HepG2 (cell line): ENCODE measurements around the gene DEPDC1B. TPM values are rescaled to one million over a fixed set of nuclear protein-coding genes. Genes with fewer than 3 reads are reported as not detected.

Experiments
- CENPX ChIP-seq: sonication (generic); formaldehyde crosslinking; IDR thresholded peaks from 2 replicates; pipeline ENCODE4 v1.9.0; 2021; ENCODE audit warnings: mild to moderate bottlenecking, missing genetic modification reagents, moderate library complexity
- CREB1 ChIP-seq, 2 experiments: fragments of 450-650 bp in 1 of 2; IDR thresholded peaks; 2 replicates each; pipeline ENCODE4 v1.6.1; 2016 to 2017; ENCODE audit warnings: control low read depth in 1 of 2, mild to moderate bottlenecking in 1 of 2, missing compliant biosample characterization in 1 of 2, missing genetic modification characterization in 1 of 2
- FOXA1 ChIP-seq, 2 experiments: fragments of 450-650 bp in 1 of 2; sonication (generic) in 1 of 2; formaldehyde crosslinking in 1 of 2; IDR thresholded peaks; 2 replicates each; pipeline versions ENCODE4 v1.4.0 to v1.6.1; 2016 to 2020; ENCODE audit warnings: missing genetic modification reagents in 1 of 2
- GABPB1 ChIP-seq: IDR thresholded peaks from 2 replicates; pipeline ENCODE4 v1.6.1; 2016; ENCODE audit warnings: mild to moderate bottlenecking, missing genetic modification reagents, moderate library complexity, missing compliant biosample characterization
- GATA4 ChIP-seq: sonication (generic); IDR thresholded peaks from 2 replicates; pipeline ENCODE4 v1.6.1; 2016; ENCODE audit warnings: antibody characterized with exemption, low read depth, borderline replicate concordance
- GLI4 ChIP-seq: sonication (generic); formaldehyde crosslinking; IDR thresholded peaks from 2 replicates; pipeline ENCODE4 v1.5.1; 2020; ENCODE audit warnings: missing genetic modification reagents, mild to moderate bottlenecking, moderate library complexity, borderline replicate concordance
- HOXA3 ChIP-seq: sonication (generic); formaldehyde crosslinking; IDR thresholded peaks from 2 replicates; pipeline ENCODE4 v1.5.0; 2020; ENCODE audit warnings: missing genetic modification reagents
- ISL2 ChIP-seq: sonication (generic); formaldehyde crosslinking; IDR thresholded peaks from 2 replicates; pipeline ENCODE4 v1.5.0; 2020; ENCODE audit warnings: missing genetic modification reagents
- KMT2B ChIP-seq: IDR thresholded peaks from 2 replicates; pipeline ENCODE4 v1.6.1; 2016; ENCODE audit warnings: missing genetic modification reagents, missing compliant biosample characterization
- MEF2D ChIP-seq: sonication (generic); formaldehyde crosslinking; IDR thresholded peaks from 2 replicates; pipeline ENCODE4 v1.5.1; 2020; ENCODE audit warnings: mild to moderate bottlenecking, missing genetic modification reagents
- NR2F6 ChIP-seq, 2 experiments: IDR thresholded peaks; 2 replicates each; pipeline ENCODE4 v1.6.1; 2016; ENCODE audit warnings: antibody characterized with exemption in 1 of 2, mild to moderate bottlenecking in 1 of 2
- PHF21A ChIP-seq: sonication (generic); formaldehyde crosslinking; IDR thresholded peaks from 2 replicates; pipeline ENCODE4 v1.5.0; 2020; ENCODE audit warnings: mild to moderate bottlenecking, missing genetic modification reagents
- SOX13 ChIP-seq, 3 experiments: fragments of 450-650 bp in 1 of 3; sonication (generic) in 1 of 3; formaldehyde crosslinking in 1 of 3; IDR thresholded peaks in 2 of 3; conservative IDR thresholded peaks in 1 of 3; 2 replicates each; pipeline versions ENCODE4 v1.5.0 to v1.6.1; 2016 to 2020; ENCODE audit warnings: antibody characterized with exemption in 1 of 3, mild to moderate bottlenecking in 1 of 3, missing compliant biosample characterization in 1 of 3, missing genetic modification reagents in 1 of 3, moderate library complexity in 1 of 3
- SOX6 ChIP-seq, 2 experiments: fragments of 450-650 bp in 1 of 2; sonication (generic) in 1 of 2; formaldehyde crosslinking in 1 of 2; IDR thresholded peaks; 2 replicates each; pipeline versions ENCODE4 v1.4.0 to v1.6.1; 2017 to 2020; ENCODE audit warnings: antibody characterized with exemption in 1 of 2, mild to moderate bottlenecking in 1 of 2, missing genetic modification reagents in 1 of 2
- SSRP1 ChIP-seq: IDR thresholded peaks from 2 replicates; pipeline ENCODE4 v1.6.1; 2016; ENCODE audit warnings: control low read depth
- ZMYM4 ChIP-seq: sonication (generic); formaldehyde crosslinking; IDR thresholded peaks from 2 replicates; pipeline ENCODE4 v1.8.1; 2023; ENCODE audit warnings: mild to moderate bottlenecking, missing genetic modification reagents
- ZNF12 ChIP-seq: sonication (generic); formaldehyde crosslinking; IDR thresholded peaks from 2 replicates; pipeline ENCODE4 v1.5.0; 2020; ENCODE audit warnings: missing genetic modification reagents
- ZNF292 ChIP-seq: sonication (generic); formaldehyde crosslinking; IDR thresholded peaks from 2 replicates; pipeline ENCODE4 v1.8.1; 2022; ENCODE audit warnings: mild to moderate bottlenecking, low read depth, missing genetic modification reagents, borderline replicate concordance
- ZNF354B ChIP-seq: sonication (generic); formaldehyde crosslinking; IDR thresholded peaks from 2 replicates; pipeline ENCODE4 v1.8.0; 2022; ENCODE audit warnings: mild to moderate bottlenecking, missing genetic modification reagents
- ZNF619 ChIP-seq: sonication (generic); formaldehyde crosslinking; IDR thresholded peaks from 2 replicates; pipeline ENCODE4 v1.4.0; 2020; ENCODE audit warnings: mild to moderate bottlenecking, missing genetic modification reagents
- polyA plus RNA-seq, 8 experiments: library from polyadenylated mRNA; depleted of rRNA in 3 of 8; stranded (reverse) in 7 of 8; unstranded in 1 of 8; fragments of >200 nt; fragmentation: Illumina TruSeq in 4 of 8; extraction: Trizol in 4 of 8; gene quantifications; 2 replicates each; pipeline versions ENCODE4 v1.2.1 to v1.2.3, GENCODE V29; 2011 to 2016; ENCODE audit warnings: low read depth in 4 of 8, missing spikeins in 1 of 8, mixed read lengths in 1 of 8; ENCODE audit not compliant: insufficient read depth in 1 of 8
- total RNA-seq, 5 experiments: library from RNA; depleted of rRNA; stranded (reverse); fragments of >200 nt; fragmentation: Illumina TruSeq; extraction: Trizol; gene quantifications; 2 replicates each; pipeline ENCODE4 v1.2.3, GENCODE V29; 2016; ENCODE audit warnings: low read depth in 1 of 5
- TF ChIP-seq, protein P1 (sequence below): IDR thresholded peaks from 2 replicates; pipeline ENCODE4 v1.6.1; 2016
- TF ChIP-seq, protein P2 (sequence below): IDR thresholded peaks from 2 replicates; pipeline ENCODE4 v1.6.1; 2016; ENCODE audit warnings: low read depth
- TF ChIP-seq, protein P3 (sequence below): sonication (generic); formaldehyde crosslinking; IDR thresholded peaks from 2 replicates; pipeline ENCODE4 v1.5.0; 2020; ENCODE audit warnings: mild to moderate bottlenecking, missing genetic modification reagents, moderate library complexity

Gene DEPDC1B
- total and polyA plus RNA-seq, 2 of the 13 experiments (the other 11 are each of a cell fraction or from before 2014, with no cell fraction given): 29.5 to 51.3 TPM

DNA sequence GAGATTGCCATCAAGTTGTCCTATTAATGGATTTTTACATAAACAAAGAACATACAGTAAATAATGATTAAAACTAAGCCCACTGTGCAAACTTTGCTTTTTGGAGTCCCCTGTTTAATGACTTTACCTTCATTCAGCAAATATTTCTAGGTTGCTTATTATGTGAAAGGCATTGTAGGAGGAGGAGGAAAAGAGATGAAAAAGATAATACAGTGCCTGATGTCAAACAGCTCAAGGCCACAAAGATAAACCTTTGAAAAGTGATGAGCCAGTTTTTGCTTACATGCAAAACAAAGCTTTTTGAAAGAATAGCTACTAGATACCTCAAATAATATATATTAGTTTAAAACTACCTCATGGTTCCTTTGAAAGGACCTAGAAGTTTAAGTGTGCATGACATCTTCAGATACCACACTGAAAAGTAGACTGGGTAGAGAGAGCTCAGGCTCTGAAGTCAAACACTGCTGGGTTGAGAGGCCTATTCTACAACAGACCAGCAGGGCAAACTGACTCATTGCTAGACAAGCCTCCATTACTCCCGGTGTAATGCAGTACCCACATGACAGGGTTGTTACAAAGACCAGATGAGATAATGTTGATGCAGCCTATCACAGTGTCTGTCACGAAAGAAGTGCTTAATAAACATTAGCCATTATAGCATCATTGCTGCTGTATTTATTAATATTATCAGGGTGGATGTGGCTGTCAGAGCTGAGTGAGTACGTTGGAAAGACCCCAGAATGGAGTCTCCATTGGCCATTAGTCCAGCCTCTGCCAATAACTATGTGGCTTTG, 11.8 kb downstream of the DEPDC1B start (continued):
- TF ChIP-seq, protein P1, sequence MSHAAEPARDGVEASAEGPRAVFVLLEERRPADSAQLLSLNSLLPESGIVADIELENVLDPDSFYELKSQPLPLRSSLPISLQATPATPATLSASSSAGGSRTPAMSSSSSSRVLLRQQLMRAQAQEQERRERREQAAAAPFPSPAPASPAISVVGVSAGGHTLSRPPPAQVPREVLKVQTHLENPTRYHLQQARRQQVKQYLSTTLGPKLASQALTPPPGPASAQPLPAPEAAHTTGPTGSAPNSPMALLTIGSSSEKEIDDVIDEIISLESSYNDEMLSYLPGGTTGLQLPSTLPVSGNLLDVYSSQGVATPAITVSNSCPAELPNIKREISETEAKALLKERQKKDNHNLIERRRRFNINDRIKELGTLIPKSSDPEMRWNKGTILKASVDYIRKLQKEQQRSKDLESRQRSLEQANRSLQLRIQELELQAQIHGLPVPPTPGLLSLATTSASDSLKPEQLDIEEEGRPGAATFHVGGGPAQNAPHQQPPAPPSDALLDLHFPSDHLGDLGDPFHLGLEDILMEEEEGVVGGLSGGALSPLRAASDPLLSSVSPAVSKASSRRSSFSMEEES (CRISPR knock-in tag): peak; percentile 39; the same call in 1 of the 2 replicates
- peak; percentile 53; the same call in 1 of the 2 replicates for TF ChIP-seq KMT2B (CRISPR knock-in tag)
- TF ChIP-seq ZNF12 (CRISPR knock-in tag): peak; percentile 15; the same call in 1 of the 2 replicates
- no peak for TF ChIP-seq SOX13 (IDR thresholded peaks at IDR 0.05)
- TF ChIP-seq SOX13 (CRISPR knock-in tag; conservative IDR thresholded peaks at IDR 0.05 in 1 of 2, IDR thresholded peaks at IDR 0.05 in 1 of 2): peak in 1 of 2 experiments; percentile 80; a peak in 2 of 4 replicates
- no peak for TF ChIP-seq ZNF354B (CRISPR knock-in tag)
- TF ChIP-seq HOXA3 (CRISPR knock-in tag): peak; percentile 54; the same call in 1 of the 2 replicates
- peak; percentile 36 for TF ChIP-seq PHF21A
- TF ChIP-seq ZMYM4 (CRISPR knock-in tag): peak; percentile 60; the same call in 1 of the 2 replicates
- TF ChIP-seq ZNF292: peak; percentile 47; the same call in 1 of the 2 replicates
- TF ChIP-seq FOXA1 (IDR thresholded peaks at IDR 0.05): no peak
- TF ChIP-seq FOXA1 (CRISPR knock-in tag; IDR thresholded peaks at IDR 0.05): peak; percentile 43; the same call in 1 of the 2 replicates
- peak; percentile 73; the same call in 1 of the 2 replicates for TF ChIP-seq ISL2 (CRISPR knock-in tag)
- TF ChIP-seq CREB1 (IDR thresholded peaks at IDR 0.05): peak; percentile 18; the same call in 1 of the 2 replicates
- peak; percentile 63 for TF ChIP-seq CREB1 (CRISPR knock-in tag; IDR thresholded peaks at IDR 0.05)
- no peak for TF ChIP-seq GLI4 (CRISPR knock-in tag)
- no peak for TF ChIP-seq SOX6 (IDR thresholded peaks at IDR 0.05)
- TF ChIP-seq SOX6 (CRISPR knock-in tag; IDR thresholded peaks at IDR 0.05): peak; percentile 77
- TF ChIP-seq CENPX (CRISPR knock-in tag): no peak
- 0 out of 2 replicates have a peak, but pooled peaks have one; percentile 45 for TF ChIP-seq SSRP1
- TF ChIP-seq NR2F6 (IDR thresholded peaks at IDR 0.05): peak; percentile 51
- TF ChIP-seq NR2F6 (CRISPR knock-in tag; IDR thresholded peaks at IDR 0.05): 0 out of 2 replicates have a peak, but pooled peaks have one; percentile 17
- TF ChIP-seq, protein P2, sequence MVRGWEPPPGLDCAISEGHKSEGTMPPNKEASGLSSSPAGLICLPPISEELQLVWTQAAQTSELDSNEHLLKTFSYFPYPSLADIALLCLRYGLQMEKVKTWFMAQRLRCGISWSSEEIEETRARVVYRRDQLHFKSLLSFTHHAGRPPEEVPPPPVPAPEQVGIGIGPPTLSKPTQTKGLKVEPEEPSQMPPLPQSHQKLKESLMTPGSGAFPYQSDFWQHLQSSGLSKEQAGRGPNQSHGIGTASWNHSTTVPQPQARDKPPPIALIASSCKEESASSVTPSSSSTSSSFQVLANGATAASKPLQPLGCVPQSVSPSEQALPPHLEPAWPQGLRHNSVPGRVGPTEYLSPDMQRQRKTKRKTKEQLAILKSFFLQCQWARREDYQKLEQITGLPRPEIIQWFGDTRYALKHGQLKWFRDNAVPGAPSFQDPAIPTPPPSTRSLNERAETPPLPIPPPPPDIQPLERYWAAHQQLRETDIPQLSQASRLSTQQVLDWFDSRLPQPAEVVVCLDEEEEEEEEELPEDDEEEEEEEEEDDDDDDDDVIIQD (CRISPR knock-in tag): peak; percentile 76; the same call in 1 of the 2 replicates
- TF ChIP-seq, protein P3, sequence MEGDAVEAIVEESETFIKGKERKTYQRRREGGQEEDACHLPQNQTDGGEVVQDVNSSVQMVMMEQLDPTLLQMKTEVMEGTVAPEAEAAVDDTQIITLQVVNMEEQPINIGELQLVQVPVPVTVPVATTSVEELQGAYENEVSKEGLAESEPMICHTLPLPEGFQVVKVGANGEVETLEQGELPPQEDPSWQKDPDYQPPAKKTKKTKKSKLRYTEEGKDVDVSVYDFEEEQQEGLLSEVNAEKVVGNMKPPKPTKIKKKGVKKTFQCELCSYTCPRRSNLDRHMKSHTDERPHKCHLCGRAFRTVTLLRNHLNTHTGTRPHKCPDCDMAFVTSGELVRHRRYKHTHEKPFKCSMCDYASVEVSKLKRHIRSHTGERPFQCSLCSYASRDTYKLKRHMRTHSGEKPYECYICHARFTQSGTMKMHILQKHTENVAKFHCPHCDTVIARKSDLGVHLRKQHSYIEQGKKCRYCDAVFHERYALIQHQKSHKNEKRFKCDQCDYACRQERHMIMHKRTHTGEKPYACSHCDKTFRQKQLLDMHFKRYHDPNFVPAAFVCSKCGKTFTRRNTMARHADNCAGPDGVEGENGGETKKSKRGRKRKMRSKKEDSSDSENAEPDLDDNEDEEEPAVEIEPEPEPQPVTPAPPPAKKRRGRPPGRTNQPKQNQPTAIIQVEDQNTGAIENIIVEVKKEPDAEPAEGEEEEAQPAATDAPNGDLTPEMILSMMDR (CRISPR knock-in tag): peak; percentile 35; the same call in 1 of the 2 replicates
- TF ChIP-seq GATA4: peak; percentile 61; the same call in 1 of the 2 replicates
- no peak for TF ChIP-seq GABPB1 (CRISPR knock-in tag)
- no peak for TF ChIP-seq ZNF619 (CRISPR knock-in tag)
- TF ChIP-seq MEF2D (CRISPR knock-in tag): peak; percentile 37; the same call in 1 of the 2 replicates
